Stomach (tissue), 4 donors: ENCODE results near the gene SPATA6.
"Not testable (repeated sequence)": the region's sequence is repeated elsewhere in the genome, so short reads cannot be mapped to it uniquely, and the experiment has no call there.

Experiments
- CTCF ChIP-seq, 7 experiments: fragments of 450-650 bp in 4 of 7; fragments of 200-600 bp in 3 of 7; sonication (generic) in 3 of 7; IDR thresholded peaks; one replicate each; pipeline ENCODE4 v1.5.1; 2016 to 2019; ENCODE audit warnings: antibody characterized with exemption in 7 of 7, control low read depth in 2 of 7, mild to moderate bottlenecking in 1 of 7
- POLR2A ChIP-seq, 4 donors: fragments of 450-650 bp; IDR thresholded peaks; one replicate each; pipeline ENCODE4 v1.6.1; 2016; ENCODE audit warnings: antibody characterized with exemption in 4 of 4, control low read depth in 2 of 4, mild to moderate bottlenecking in 1 of 4, moderate library complexity in 1 of 4
- POLR2AphosphoS5 ChIP-seq, 3 donors: sonication (generic); formaldehyde crosslinking; IDR thresholded peaks; one replicate each; pipeline ENCODE4 v1.6.1; 2016; ENCODE audit warnings: antibody characterized with exemption in 3 of 3

GRCh38 chr1:48435312-48436002, 36.5 kb downstream of the SPATA6 start:
- TF ChIP-seq POLR2AphosphoS5, CTCF, POLR2A (IDR thresholded peaks at IDR 0.05): not testable (repeated sequence)
